Glomerular visceral epithelial cell (primary cell): ENCODE measurements around the gene SETD3.

Experiments
- DNase-seq: peaks from one replicate; pipeline ENCODE4 v3.0.0-alpha.2; 2016; ENCODE audit errors: extremely low spot score

The SETD3 gene

GRCh38 chr14:99516871-99517642 lies 36.4 kb upstream of the SETD3 start:
- no peak for DNase-seq

GRCh38 chr14:99516156-99516870 lies 35.7 kb upstream of the SETD3 start:
- DNase-seq: no peak

GRCh38 chr14:99515301-99516155 lies 34.9 kb upstream of the SETD3 start:
- DNase-seq: no peak

- DNase-seq: no peak
Measured at GRCh38 chr14:99514552-99515300, 34.1 kb upstream of the SETD3 start.

GRCh38 chr14:99513946-99514551 lies 33.4 kb upstream of the SETD3 start:
- no peak for DNase-seq

- no peak for DNase-seq
Measured at GRCh38 chr14:99513183-99513694, 32.6 kb upstream of the SETD3 start.

- DNase-seq: no peak
Measured at GRCh38 chr14:99512571-99513182, 32.0 kb upstream of the SETD3 start.

GRCh38 chr14:99512110-99512449 lies 31.4 kb upstream of the SETD3 start:
- DNase-seq: no peak

- DNase-seq: no peak
Measured at GRCh38 chr14:99511421-99512109, 30.9 kb upstream of the SETD3 start.

- no peak for DNase-seq
Measured at GRCh38 chr14:99510556-99511139, 30.0 kb upstream of the SETD3 start.

GRCh38 chr14:99509871-99510555 lies 29.4 kb upstream of the SETD3 start:
- no peak for DNase-seq

- no peak for DNase-seq
Measured at GRCh38 chr14:99508896-99509629, 28.4 kb upstream of the SETD3 start.

- no peak for DNase-seq
Measured at GRCh38 chr14:99507860-99508640, 27.4 kb upstream of the SETD3 start.

- DNase-seq: no peak
Measured at GRCh38 chr14:99506276-99506675, 25.6 kb upstream of the SETD3 start.

GRCh38 chr14:99505089-99505488 lies 24.4 kb upstream of the SETD3 start:
- DNase-seq: no peak

- no peak for DNase-seq
Measured at GRCh38 chr14:99503848-99504453, 23.3 kb upstream of the SETD3 start.

- DNase-seq: no peak
Measured at GRCh38 chr14:99502989-99503421, 22.3 kb upstream of the SETD3 start.
